GM23338 (cell line): Measurements from ENCODE around the gene ATP1B3. TPM values are rescaled to one million over a fixed set of nuclear protein-coding genes. Genes with fewer than 3 reads are reported as not detected.

Experiments
- ATAC-seq: fragments of 200-7000 bp; cut with Tn5 transposase; 3 replicates; pipeline ENCODE4 v1.9.1; 2020
- DNase-seq: peaks from one replicate; pipeline ENCODE4 v3.0.0-alpha.2; 2015; ENCODE audit warnings: low spot score
- H2AFZ ChIP-seq: fragments of 200-600 bp; sonication (generic); 2 replicates; pipeline ENCODE4 v1.8.0; 2016; ENCODE audit warnings: antibody characterized with exemption, mild to moderate bottlenecking, moderate library complexity
- H3F3A ChIP-seq: fragments of 200-600 bp; sonication (generic); replicated peaks from 2 replicates; pipeline ENCODE4 v1.8.0; 2017; ENCODE audit warnings: antibody characterized with exemption, mixed run types, low read depth
- H3K27ac ChIP-seq: fragments of 200-600 bp; sonication (generic); 2 replicates; pipeline ENCODE4 v1.6.1; 2016; ENCODE audit warnings: low read depth
- H3K27me3 ChIP-seq: fragments of 200-600 bp; sonication (generic); 2 replicates; pipeline ENCODE4 v1.8.0; 2016; ENCODE audit warnings: mild to moderate bottlenecking, mixed run types, moderate library complexity; ENCODE audit not compliant: insufficient read depth
- H3K36me3 ChIP-seq: fragments of 200-600 bp; sonication (generic); 2 replicates; pipeline ENCODE4 v1.8.0; 2016; ENCODE audit warnings: mild to moderate bottlenecking; ENCODE audit not compliant: insufficient read depth
- H3K4me1 ChIP-seq: fragments of 200-600 bp; sonication (generic); 2 replicates; pipeline ENCODE4 v1.8.0; 2016; ENCODE audit warnings: mild to moderate bottlenecking, moderate library complexity; ENCODE audit not compliant: insufficient read depth
- H3K4me2 ChIP-seq: fragments of 200-600 bp; sonication (generic); 2 replicates; pipeline ENCODE4 v1.7.1; 2017; ENCODE audit warnings: mixed run types
- H3K4me3 ChIP-seq: fragments of 200-600 bp; sonication (generic); 2 replicates; pipeline ENCODE4 v1.6.1; 2016; ENCODE audit warnings: mixed run types
- H3K79me2 ChIP-seq: fragments of 200-600 bp; sonication (generic); replicated peaks from 2 replicates; pipeline ENCODE4 v1.8.0; 2017; ENCODE audit warnings: mild to moderate bottlenecking; ENCODE audit not compliant: insufficient read depth
- H3K9me2 ChIP-seq: fragments of 200-600 bp; sonication (generic); 2 replicates; pipeline ENCODE4 v1.8.0; 2017; ENCODE audit not compliant: insufficient read depth
- H4K20me1 ChIP-seq: fragments of 200-600 bp; sonication (generic); replicated peaks from 2 replicates; pipeline ENCODE4 v1.8.0; 2017; ENCODE audit warnings: mild to moderate bottlenecking; ENCODE audit not compliant: insufficient read depth
- H3K27ac Mint-ChIP-seq: 2 replicates; pipeline ENCODE4 v1.8.0; 2020; ENCODE audit warnings: inconsistent platforms, mild to moderate bottlenecking, moderate library complexity, mixed read lengths
- H3K27me3 Mint-ChIP-seq: 3 replicates; pipeline ENCODE4 v1.8.0; 2022; ENCODE audit warnings: low read depth, mild to moderate bottlenecking, moderate library complexity, mixed read lengths, inconsistent platforms; ENCODE audit not compliant: insufficient read depth, poor library complexity
- H3K36me3 Mint-ChIP-seq: 3 replicates; pipeline ENCODE4 v1.8.0; 2021; ENCODE audit warnings: low read depth, mild to moderate bottlenecking, inconsistent platforms, moderate library complexity, mixed read lengths
- H3K4me1 Mint-ChIP-seq: 3 replicates; pipeline ENCODE4 v1.8.0; 2020; ENCODE audit warnings: mild to moderate bottlenecking, inconsistent platforms, mixed read lengths
- H3K4me3 Mint-ChIP-seq: 3 replicates; pipeline ENCODE4 v1.8.0; 2021; ENCODE audit warnings: moderate library complexity, mild to moderate bottlenecking, inconsistent platforms, mixed read lengths
- H3K9me3 Mint-ChIP-seq: 3 replicates; pipeline ENCODE4 v1.8.0; 2020; ENCODE audit warnings: moderate library complexity, mild to moderate bottlenecking, inconsistent platforms, mixed read lengths
- CREB1 ChIP-seq: fragments of 250-450 bp; sonication (Bioruptor Pico); IDR thresholded peaks from 2 replicates; pipeline ENCODE4 v1.5.0; 2020; ENCODE audit warnings: low read depth, mild to moderate bottlenecking, moderate library complexity
- ETS1 ChIP-seq: IDR thresholded peaks from 2 replicates; pipeline ENCODE4 v1.6.1; 2016; ENCODE audit warnings: antibody characterized with exemption
- EZH2 ChIP-seq: fragments of 200-600 bp; sonication (generic); IDR thresholded peaks from one replicate; pipeline ENCODE4 v1.8.0; 2017; ENCODE audit warnings: antibody characterized with exemption, mild to moderate bottlenecking, low read depth; ENCODE audit not compliant: unreplicated experiment
- EZH2phosphoT487 ChIP-seq: fragments of 200-600 bp; sonication (generic); IDR thresholded peaks from one replicate; pipeline ENCODE4 v1.8.1; 2018; ENCODE audit warnings: antibody characterized with exemption; ENCODE audit not compliant: unreplicated experiment
- JUNB ChIP-seq: IDR thresholded peaks from one replicate; pipeline ENCODE4 v1.6.1; 2016; ENCODE audit warnings: antibody characterized with exemption; ENCODE audit not compliant: unreplicated experiment
- NANOG ChIP-seq: IDR thresholded peaks from 2 replicates; pipeline ENCODE4 v1.6.1; 2016; ENCODE audit warnings: antibody characterized with exemption, borderline replicate concordance
- POLR2AphosphoS5 ChIP-seq: IDR thresholded peaks from 2 replicates; pipeline ENCODE4 v1.6.1; 2016; ENCODE audit warnings: antibody characterized with exemption, low read depth
- REST ChIP-seq: IDR thresholded peaks from one replicate; pipeline ENCODE4 v1.6.1; 2018; ENCODE audit warnings: antibody characterized with exemption; ENCODE audit not compliant: unreplicated experiment
- STAT1 ChIP-seq: IDR thresholded peaks from one replicate; pipeline ENCODE4 v1.6.1; 2016; ENCODE audit warnings: antibody characterized with exemption; ENCODE audit not compliant: unreplicated experiment
- ZNF114 ChIP-seq: fragments of 250-450 bp; sonication (Bioruptor Pico); IDR thresholded peaks from 2 replicates; pipeline ENCODE4 v1.5.0; 2020; ENCODE audit warnings: mild to moderate bottlenecking, moderate library complexity
- ZNF331 ChIP-seq: fragments of 250-450 bp; sonication (Bioruptor Pico); IDR thresholded peaks from 2 replicates; pipeline ENCODE4 v1.5.0; 2020; ENCODE audit warnings: low read depth, mild to moderate bottlenecking, moderate library complexity
- ZNF462 ChIP-seq: fragments of 250-450 bp; sonication (Bioruptor Pico); IDR thresholded peaks from 2 replicates; pipeline ENCODE4 v1.5.0; 2020; ENCODE audit warnings: mild to moderate bottlenecking, moderate library complexity
- long read RNA-seq: library from polyadenylated mRNA; unstranded; transcript quantifications from one replicate; pipeline ENCODE4 v2.0.0, GENCODE V29; 2020; ENCODE audit not compliant: unreplicated experiment
- polyA plus RNA-seq: library from polyadenylated mRNA; unstranded; fragments of >200 nt; fragmentation: Nextera tagmentation; extraction: Ambion mirVana; gene quantifications from 2 replicates; pipeline ENCODE4 v1.2.1, GENCODE V29; 2016
- total RNA-seq: library from RNA; depleted of rRNA; stranded (reverse); fragments of >200 nt; shearing (Covaris generic); gene quantifications from 2 replicates; pipeline ENCODE4 v1.2.3, GENCODE V29; 2014; rRNA removed
- TF ChIP-seq, protein P1 (sequence below), 2 experiments: fragments of 200-600 bp in 1 of 2; sonication (generic) in 1 of 2; conservative IDR thresholded peaks; 2 replicates each; pipeline versions ENCODE4 v1.5.1 to v1.6.1; 2016 to 2017; ENCODE audit warnings: antibody characterized with exemption in 2 of 2, low read depth in 2 of 2, mild to moderate bottlenecking in 2 of 2, moderate library complexity in 1 of 2

ATP1B3 gene
- total RNA-seq (135 and 165 TPM in 2 replicates), polyA plus RNA-seq (275 and 315 TPM in 2 replicates)
- long read RNA-seq, transcript ATP1B3-201 (7 exons, 1,811 nt), result major isoform, 596 of 621 reads
- long read RNA-seq, partial matches to known transcripts, result 7 of 621 reads
- long read RNA-seq, other reads (novel, unspliced or antisense), result 18 of 621 reads

DNA sequence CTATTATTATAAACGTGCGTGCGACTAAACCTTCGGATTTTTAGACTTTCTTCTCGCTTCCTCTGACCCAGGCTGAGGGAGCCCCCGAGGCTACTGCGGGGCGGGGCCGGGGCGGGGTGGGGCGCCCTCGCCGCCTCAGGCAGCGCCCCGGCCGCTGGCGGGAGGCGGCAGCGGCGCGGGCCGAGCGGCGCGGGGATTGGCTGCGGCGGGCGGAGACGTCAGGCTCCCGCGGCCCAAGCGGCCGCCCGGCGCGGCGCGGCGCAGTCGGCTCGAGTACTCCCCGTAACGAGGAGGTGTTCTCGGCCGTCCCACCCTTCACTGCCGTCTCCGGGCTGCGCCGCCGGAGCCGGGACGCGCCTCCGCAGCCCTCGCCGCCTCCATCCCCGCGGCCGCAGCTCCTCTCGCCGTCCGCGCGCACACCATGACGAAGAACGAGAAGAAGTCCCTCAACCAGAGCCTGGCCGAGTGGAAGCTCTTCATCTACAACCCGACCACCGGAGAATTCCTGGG lies at the start of gene ATP1B3:
ATP1B3 (plus strand) TSS at position 263 of the 510 bp plus-strand sequence; CDS start at position 422, 159 bp downstream.
- no peaks in the 10 kb centered on the region for H3F3A ChIP-seq
- Mint-ChIP-seq H3K27ac (peak within 1 kb of the TSS; percentile 86), H3K27me3 (peaks cover 13% of the 10 kb centered on the region), H3K36me3 (peaks cover 10% of the 10 kb centered on the region), H3K4me3 (peak within 1 kb of the TSS; percentile 92), H3K4me1 (peaks cover 31% of the 10 kb centered on the region), H3K9me3 (no peaks in the 10 kb centered on the region)
- ATAC-seq (peak; percentile 73), DNase-seq (peak; percentile 81)
- H3K9me2 ChIP-seq, result no peaks in the 10 kb centered on the region
- H3K4me3 ChIP-seq, result peak within 1 kb of the TSS; percentile 71
- peaks cover 18% of the 10 kb centered on the region for H3K4me1 ChIP-seq
- peak within 1 kb of the TSS; percentile 85 for H2AFZ ChIP-seq
- H3K4me2 ChIP-seq, result peak within 1 kb of the TSS; percentile 89
- H3K27ac ChIP-seq, result peak within 1 kb of the TSS; percentile 84; the same call in 1 of the 2 replicates
- H4K20me1 ChIP-seq, result peaks cover 33% of the 10 kb centered on the region
- no peaks in the 10 kb centered on the region for H3K27me3 ChIP-seq
- TF ChIP-seq ZNF114 (no peak), EZH2phosphoT487 (no peak), NANOG (no peak), POLR2AphosphoS5 (peak; percentile 93), CREB1 (peak; percentile 74), REST (peak; percentile 8), ETS1 (no peak), STAT1 (no peak), EZH2 (no peak), JUNB (no peak), ZNF462 (CRISPR knock-in tag) (no peak), ZNF331 (CRISPR knock-in tag) (no peak)
- TF ChIP-seq, protein P1, sequence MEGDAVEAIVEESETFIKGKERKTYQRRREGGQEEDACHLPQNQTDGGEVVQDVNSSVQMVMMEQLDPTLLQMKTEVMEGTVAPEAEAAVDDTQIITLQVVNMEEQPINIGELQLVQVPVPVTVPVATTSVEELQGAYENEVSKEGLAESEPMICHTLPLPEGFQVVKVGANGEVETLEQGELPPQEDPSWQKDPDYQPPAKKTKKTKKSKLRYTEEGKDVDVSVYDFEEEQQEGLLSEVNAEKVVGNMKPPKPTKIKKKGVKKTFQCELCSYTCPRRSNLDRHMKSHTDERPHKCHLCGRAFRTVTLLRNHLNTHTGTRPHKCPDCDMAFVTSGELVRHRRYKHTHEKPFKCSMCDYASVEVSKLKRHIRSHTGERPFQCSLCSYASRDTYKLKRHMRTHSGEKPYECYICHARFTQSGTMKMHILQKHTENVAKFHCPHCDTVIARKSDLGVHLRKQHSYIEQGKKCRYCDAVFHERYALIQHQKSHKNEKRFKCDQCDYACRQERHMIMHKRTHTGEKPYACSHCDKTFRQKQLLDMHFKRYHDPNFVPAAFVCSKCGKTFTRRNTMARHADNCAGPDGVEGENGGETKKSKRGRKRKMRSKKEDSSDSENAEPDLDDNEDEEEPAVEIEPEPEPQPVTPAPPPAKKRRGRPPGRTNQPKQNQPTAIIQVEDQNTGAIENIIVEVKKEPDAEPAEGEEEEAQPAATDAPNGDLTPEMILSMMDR (conservative IDR thresholded peaks at IDR 0.05; ENCODE audit: low read depth in 2 of 2), result no peak
- H3K36me3 ChIP-seq, result no peaks in the 10 kb centered on the region
- H3K79me2 ChIP-seq, result peaks cover 44% of the 10 kb centered on the region
